ENCODE results near the gene TCF20.

GRCh38 chr22:42296883-42297282 is 26.4 kb upstream of the TCF20 start:
- TF ChIP-seq POLR2AphosphoS5 (IDR thresholded peaks at IDR 0.05; ENCODE audit: low read depth, low read length) (no peak), RFX5 (IDR thresholded peaks at IDR 0.05; ENCODE audit: low read length) (no peak)

Data from SK-N-SH (cell line).